GM12878 (cell line): ENCODE measurements around the gene NMB. TPM values are rescaled to one million over a fixed set of nuclear protein-coding genes. Genes with fewer than 3 reads are reported as not detected.

Experiments
- ATAC-seq: fragments of 200-7000 bp; cut with Tn5 transposase; 3 replicates; pipeline ENCODE4 v1.9.1; 2020; ENCODE audit warnings: mild to moderate bottlenecking, moderate library complexity
- BruUV-seq: library from RNA; stranded (reverse); fragments of 400-500 nt; replicated peaks from 2 replicates; lab custom pipeline; 2021; lab: Mats Ljungman, UMichigan
- CTCF ChIA-PET: fragments of 300-600 bp; sonication (Branson Sonifier 250); formaldehyde crosslinking; extraction: SDS; loops from one replicate; lab custom pipeline; 2021; ENCODE audit warnings: inconsistent platforms; lab: Yijun Ruan, JAX
- POLR2A ChIA-PET: fragments of 350-600 bp; formaldehyde crosslinking; extraction: SDS; loops from one replicate; lab custom pipeline; 2021; ENCODE audit warnings: inconsistent platforms; lab: Charles Lee
- RAD21 ChIA-PET: fragments of 300-600 bp; sonication (Branson Sonifier 250); formaldehyde crosslinking; loops from one replicate; lab custom pipeline; 2023; ENCODE audit warnings: antibody characterized with exemption; ENCODE audit not compliant: unreplicated experiment; lab: Charles Lee
- SMC1A ChIA-PET: fragments of 300-600 bp; sonication (Branson Sonifier 250); formaldehyde crosslinking; loops from one replicate; lab custom pipeline; 2023; ENCODE audit not compliant: unreplicated experiment, uncharacterized antibody; lab: Charles Lee
- DNase-seq: peaks from one replicate; pipeline ENCODE4 v3.0.0-alpha.2; 2011; ENCODE audit warnings: low read depth, low spot score
- FAIRE-seq: peaks from 3 replicates; lab custom pipeline; 2011; peaks lifted over from hg19 to GRCh38; lab: Jason Lieb, UNC
- H2AFZ ChIP-seq: 2 replicates; pipeline ENCODE4 v1.6.0; 2011; ENCODE audit warnings: low read depth, low read length, control low read depth; ENCODE audit not compliant: control insufficient read depth
- H3K27ac ChIP-seq: 2 replicates; pipeline ENCODE4 v1.5.1; 2011; ENCODE audit warnings: control low read depth; ENCODE audit not compliant: control insufficient read depth, insufficient read depth
- H3K27me3 ChIP-seq, 2 experiments: replicated peaks in 1 of 2; 2 replicates each; pipeline versions ENCODE4 v1.6.0 to v1.6.1; 2011; ENCODE audit warnings: low read length in 1 of 2; ENCODE audit not compliant: control insufficient read depth in 2 of 2, insufficient read depth in 2 of 2
- H3K36me3 ChIP-seq, 2 experiments: 2 replicates each; pipeline ENCODE4 v1.5.1; 2011; ENCODE audit warnings: low read length in 1 of 2; ENCODE audit not compliant: control insufficient read depth in 2 of 2, insufficient read depth in 2 of 2
- H3K4me1 ChIP-seq: 2 replicates; pipeline ENCODE4 v1.6.1; 2011; ENCODE audit warnings: mild to moderate bottlenecking, low read length, moderate library complexity, mixed read lengths; ENCODE audit not compliant: control insufficient read depth, insufficient read depth
- H3K4me2 ChIP-seq: 2 replicates; pipeline ENCODE4 v1.6.0; 2011; ENCODE audit warnings: control low read depth; ENCODE audit not compliant: control insufficient read depth, insufficient read depth
- H3K4me3 ChIP-seq: fragments of 200-600 bp; sonication (generic); 2 replicates; pipeline ENCODE4 v1.5.1; 2016
- H3K79me2 ChIP-seq: 2 replicates; pipeline ENCODE4 v1.6.0; 2011; ENCODE audit warnings: low read length; ENCODE audit not compliant: control insufficient read depth, insufficient read depth
- H3K9ac ChIP-seq: 2 replicates; pipeline ENCODE4 v1.8.0; 2011; ENCODE audit warnings: low read length, control low read depth, mixed read lengths; ENCODE audit not compliant: control insufficient read depth, insufficient read depth
- H3K9me3 ChIP-seq: replicated peaks from 3 replicates; pipeline ENCODE4 v1.5.1; 2011; ENCODE audit warnings: mild to moderate bottlenecking, low read length; ENCODE audit not compliant: control insufficient read depth, insufficient read depth
- H4K20me1 ChIP-seq: 2 replicates; pipeline ENCODE4 v1.6.0; 2011; ENCODE audit not compliant: control insufficient read depth, insufficient read depth
- EED ChIP-seq: sonication (generic); IDR thresholded peaks from 2 replicates; pipeline ENCODE4 v1.6.1; 2016; ENCODE audit warnings: antibody characterized with exemption, low read depth
- IKZF1 ChIP-seq: fragments of 450-650 bp; conservative IDR thresholded peaks from 2 replicates; pipeline ENCODE4 v1.6.1; 2017; ENCODE audit warnings: antibody characterized with exemption, mild to moderate bottlenecking
- IRF4 ChIP-seq: IDR thresholded peaks from 2 replicates; pipeline ENCODE4 v1.6.1; 2011; ENCODE audit warnings: low read depth, low read length
- JUND ChIP-seq: IDR thresholded peaks from 2 replicates; pipeline ENCODE4 v1.6.1; 2012; ENCODE audit warnings: low read depth, mild to moderate bottlenecking, low read length, improper control_type of control experiment, moderate library complexity
- MEF2A ChIP-seq: IDR thresholded peaks from 2 replicates; pipeline ENCODE4 v1.6.1; 2011; ENCODE audit warnings: low read depth, mild to moderate bottlenecking, low read length, moderate library complexity; ENCODE audit not compliant: insufficient read depth
- POLR2AphosphoS5 ChIP-seq: IDR thresholded peaks from 2 replicates; pipeline ENCODE4 v1.6.1; 2011; ENCODE audit warnings: mild to moderate bottlenecking, low read length, inconsistent platforms
- POU2F2 ChIP-seq: IDR thresholded peaks from 3 replicates; pipeline ENCODE4 v1.6.1; 2011; ENCODE audit warnings: low read depth, mild to moderate bottlenecking, low read length, borderline replicate concordance
- RAD21 ChIP-seq: IDR thresholded peaks from 2 replicates; pipeline ENCODE4 v1.6.1; 2011; ENCODE audit warnings: mild to moderate bottlenecking, low read depth, low read length, moderate library complexity; ENCODE audit not compliant: insufficient read depth
- SMAD1 ChIP-seq: fragments of 450-650 bp; IDR thresholded peaks from 2 replicates; pipeline ENCODE4 v1.6.1; 2018; ENCODE audit warnings: mild to moderate bottlenecking, low read depth; ENCODE audit not compliant: partially characterized antibody
- SUPT20H ChIP-seq: IDR thresholded peaks from 2 replicates; pipeline ENCODE4 v1.6.1; 2011; ENCODE audit warnings: low read depth, mild to moderate bottlenecking, low read length, moderate library complexity, borderline replicate concordance; ENCODE audit not compliant: control insufficient read depth
- ZNF217 ChIP-seq: fragments of 450-650 bp; IDR thresholded peaks from 2 replicates; pipeline ENCODE4 v1.6.1; 2017; ENCODE audit warnings: antibody characterized with exemption, mild to moderate bottlenecking
- ZNF24 ChIP-seq: fragments of 450-650 bp; IDR thresholded peaks from 2 replicates; pipeline ENCODE4 v1.6.1; 2017; ENCODE audit warnings: antibody characterized with exemption, mild to moderate bottlenecking
- ZSCAN29 ChIP-seq: fragments of 450-650 bp; IDR thresholded peaks from 2 replicates; pipeline ENCODE4 v1.6.1; 2017; ENCODE audit warnings: mild to moderate bottlenecking, moderate library complexity
- WGBS: methylation state at CpG from one replicate; pipeline ENCODE4 v1.1.6; 2016; ENCODE audit warnings: low lambda C conversion rate; ENCODE audit not compliant: insufficient replicate concordance, insufficient coverage; ENCODE audit errors: missing lambda C conversion rate; 5-methylcytosine and 5-hydroxymethylcytosine counted together
- in situ Hi-C: fragments of 300-500 bp; cut with MboI; formaldehyde crosslinking; loops from 9 replicates; pipeline ENCODE4 v1.14.3; 2018; ENCODE audit warnings: mixed read lengths
- intact Hi-C: fragments of 100-400 bp; cut with micrococcal nuclease; formaldehyde crosslinking; loops from one replicate; pipeline ENCODE4 v1.14.2; 2022; ENCODE audit not compliant: unreplicated experiment
- polyA plus RNA-seq, 11 experiments: library from polyadenylated mRNA; depleted of rRNA in 4 of 11; unstranded in 6 of 11; stranded (reverse) in 5 of 11; fragments of >200 nt; fragmentation: Nextera tagmentation in 4 of 11; fragmentation: Illumina TruSeq in 1 of 11; extraction: Ambion mirVana in 4 of 11; extraction: Trizol in 1 of 11; gene quantifications; 1 replicate in 1 of 11; 2 replicates in 10 of 11; pipeline versions ENCODE4 v1.2.1 to v1.2.3, GENCODE V29; 2011 to 2016; ENCODE audit warnings: inconsistent platforms in 2 of 11, missing spikeins in 2 of 11, low read depth in 1 of 11
- total RNA-seq, 4 experiments: library from RNA; depleted of rRNA in 3 of 4; stranded (reverse); fragments of >200 nt in 3 of 4; fragmentation: Illumina TruSeq in 1 of 4; extraction: Trizol in 1 of 4; gene quantifications; 2 replicates each; pipeline versions ENCODE4 v1.2.1 to v1.2.3, GENCODE V29; 2013 to 2021
- TF ChIP-seq, protein P1 (sequence below): fragments of 450-650 bp; IDR thresholded peaks from 2 replicates; pipeline ENCODE4 v1.6.1; 2016; ENCODE audit warnings: mild to moderate bottlenecking, moderate library complexity, borderline replicate concordance

NMB gene
- total and polyA plus RNA-seq, 10 of the 15 experiments (the other 5 are each of a cell fraction or from before 2014, with no cell fraction given) = 0.32 to 4.1 (median 1.6) TPM

DNA sequence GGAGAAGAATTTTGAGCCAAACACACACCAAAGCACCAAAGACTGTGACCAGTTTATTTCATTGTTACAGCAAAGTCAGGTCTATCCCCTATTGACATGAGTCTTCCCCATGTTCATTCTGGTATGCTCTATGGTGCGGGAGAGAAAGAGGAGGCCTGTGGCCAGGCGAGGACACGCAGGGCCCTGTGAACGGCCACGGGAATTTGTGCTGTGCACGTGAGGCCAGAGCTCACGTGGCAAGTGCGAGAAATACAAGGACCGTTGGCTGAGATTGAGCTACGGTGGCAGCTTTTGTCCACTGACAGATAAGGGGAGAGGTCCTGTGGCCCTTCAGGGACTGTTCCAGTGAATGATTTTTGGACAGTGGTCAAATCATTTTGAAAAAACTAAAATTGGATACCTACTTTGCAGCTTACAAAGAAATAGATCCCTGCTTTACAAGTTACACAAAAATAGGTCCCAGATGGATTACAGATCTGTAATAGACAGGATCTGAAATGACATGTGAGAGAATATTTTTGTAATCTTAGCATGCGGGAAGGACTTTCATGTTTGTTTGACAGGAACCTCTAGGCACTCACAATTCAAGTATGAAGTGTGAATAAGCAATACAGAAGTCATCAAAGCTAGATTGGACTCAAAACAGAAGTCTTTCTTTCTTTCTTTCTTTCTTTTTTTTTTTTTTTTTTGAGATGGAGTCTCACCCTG, 48.0 kb downstream of the NMB start:
- Histone ChIP-seq H3K4me2 (no peak overlapping the region), H3K36me3 (peaks cover 0 to 4% of the 10 kb centered on the region in 2 experiments; a peak in 1 of 4 replicates), H3K27me3 (no peaks in the 10 kb centered on the region), H4K20me1 (no peaks in the 10 kb centered on the region), H3K9ac (no peak overlapping the region), H2AFZ (no peak overlapping the region), H3K79me2 (peaks cover 3% of the 10 kb centered on the region), H3K27ac (no peak overlapping the region), H3K4me3 (no peak overlapping the region), H3K9me3 (no peaks in the 10 kb centered on the region), H3K4me1 (peaks cover 10% of the 10 kb centered on the region)
- FAIRE-seq (no peak), DNase-seq (no peak), ATAC-seq (no peak)
- CTCF ChIA-PET = interaction anchor here (1.3 to 1.4 kb wide), 2 partner anchors 22 to 38 kb away, joined by 3 to 5 read pairs; no protein-coding TSS in a partner anchor
- in situ Hi-C loops (no loop called here), intact Hi-C loops (no loop called here)
- POLR2A ChIA-PET = interaction anchor here (0.8 kb wide), 1 partner anchor 37 kb away, joined by 3 read pairs; no protein-coding TSS in a partner anchor
- RAD21 ChIA-PET = no interaction called here
- WGBS = 98% methylated on average over 11 of the region's 11 CpGs
- SMC1A ChIA-PET = interaction anchor here (1.3 to 1.8 kb wide), 2 partner anchors 9 to 11 kb away, joined by 4 to 6 read pairs; partner anchors contain the start of gene ZSCAN2
- BruUV-seq = no TSS peak
- TF ChIP-seq SUPT20H (no peak), ZSCAN29 (no peak), POU2F2 (no peak), EED (no peak), ZNF24 (no peak), RAD21 (no peak), MEF2A (no peak), IRF4 (no peak), POLR2AphosphoS5 (no peak), IKZF1 (no peak), SMAD1 (no peak), JUND (no peak), ZNF217 (no peak)
- TF ChIP-seq, protein P1, sequence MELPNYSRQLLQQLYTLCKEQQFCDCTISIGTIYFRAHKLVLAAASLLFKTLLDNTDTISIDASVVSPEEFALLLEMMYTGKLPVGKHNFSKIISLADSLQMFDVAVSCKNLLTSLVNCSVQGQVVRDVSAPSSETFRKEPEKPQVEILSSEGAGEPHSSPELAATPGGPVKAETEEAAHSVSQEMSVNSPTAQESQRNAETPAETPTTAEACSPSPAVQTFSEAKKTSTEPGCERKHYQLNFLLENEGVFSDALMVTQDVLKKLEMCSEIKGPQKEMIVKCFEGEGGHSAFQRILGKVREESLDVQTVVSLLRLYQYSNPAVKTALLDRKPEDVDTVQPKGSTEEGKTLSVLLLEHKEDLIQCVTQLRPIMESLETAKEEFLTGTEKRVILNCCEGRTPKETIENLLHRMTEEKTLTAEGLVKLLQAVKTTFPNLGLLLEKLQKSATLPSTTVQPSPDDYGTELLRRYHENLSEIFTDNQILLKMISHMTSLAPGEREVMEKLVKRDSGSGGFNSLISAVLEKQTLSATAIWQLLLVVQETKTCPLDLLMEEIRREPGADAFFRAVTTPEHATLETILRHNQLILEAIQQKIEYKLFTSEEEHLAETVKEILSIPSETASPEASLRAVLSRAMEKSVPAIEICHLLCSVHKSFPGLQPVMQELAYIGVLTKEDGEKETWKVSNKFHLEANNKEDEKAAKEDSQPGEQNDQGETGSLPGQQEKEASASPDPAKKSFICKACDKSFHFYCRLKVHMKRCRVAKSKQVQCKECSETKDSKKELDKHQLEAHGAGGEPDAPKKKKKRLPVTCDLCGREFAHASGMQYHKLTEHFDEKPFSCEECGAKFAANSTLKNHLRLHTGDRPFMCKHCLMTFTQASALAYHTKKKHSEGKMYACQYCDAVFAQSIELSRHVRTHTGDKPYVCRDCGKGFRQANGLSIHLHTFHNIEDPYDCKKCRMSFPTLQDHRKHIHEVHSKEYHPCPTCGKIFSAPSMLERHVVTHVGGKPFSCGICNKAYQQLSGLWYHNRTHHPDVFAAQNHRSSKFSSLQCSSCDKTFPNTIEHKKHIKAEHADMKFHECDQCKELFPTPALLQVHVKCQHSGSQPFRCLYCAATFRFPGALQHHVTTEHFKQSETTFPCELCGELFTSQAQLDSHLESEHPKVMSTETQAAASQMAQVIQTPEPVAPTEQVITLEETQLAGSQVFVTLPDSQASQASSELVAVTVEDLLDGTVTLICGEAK = no peak
